ENCODE data around the gene KDM2B.

GRCh38 chr12:121550974-121551634 is 29.7 kb downstream of the KDM2B start:
- TF ChIP-seq CTCF (IDR thresholded peaks at IDR 0.05; ENCODE audit: poor library complexity, severe bottlenecking) (no peak), TAF1 (IDR thresholded peaks at IDR 0.05; ENCODE audit: low read depth) (no peak), POLR2AphosphoS5 (IDR thresholded peaks at IDR 0.05) (no peak), EZH2 (IDR thresholded peaks at IDR 0.05; ENCODE audit: borderline replicate concordance, insufficient read depth, low read length, poor library complexity, severe bottlenecking) (no peak), RAD21 (conservative IDR thresholded peaks at IDR 0.05) (no peak), REST (IDR thresholded peaks at IDR 0.05; ENCODE audit: borderline replicate concordance) (no peak), EP300 (conservative IDR thresholded peaks at IDR 0.05; ENCODE audit: poor library complexity, severe bottlenecking) (no peak)
